Hematopoietic multipotent progenitor cell treated with erythropoietin and hydrocortisone succinate and interleukin-3 and kit ligand, for 4 days (in vitro differentiated cells): Measurements from ENCODE around the gene LMAN1.

ENCODE experiments used
- DNase-seq: peaks from one replicate; pipeline ENCODE4 v3.0.0-alpha.2; 2015

The LMAN1 gene, protein sequence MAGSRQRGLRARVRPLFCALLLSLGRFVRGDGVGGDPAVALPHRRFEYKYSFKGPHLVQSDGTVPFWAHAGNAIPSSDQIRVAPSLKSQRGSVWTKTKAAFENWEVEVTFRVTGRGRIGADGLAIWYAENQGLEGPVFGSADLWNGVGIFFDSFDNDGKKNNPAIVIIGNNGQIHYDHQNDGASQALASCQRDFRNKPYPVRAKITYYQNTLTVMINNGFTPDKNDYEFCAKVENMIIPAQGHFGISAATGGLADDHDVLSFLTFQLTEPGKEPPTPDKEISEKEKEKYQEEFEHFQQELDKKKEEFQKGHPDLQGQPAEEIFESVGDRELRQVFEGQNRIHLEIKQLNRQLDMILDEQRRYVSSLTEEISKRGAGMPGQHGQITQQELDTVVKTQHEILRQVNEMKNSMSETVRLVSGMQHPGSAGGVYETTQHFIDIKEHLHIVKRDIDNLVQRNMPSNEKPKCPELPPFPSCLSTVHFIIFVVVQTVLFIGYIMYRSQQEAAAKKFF

DNA sequence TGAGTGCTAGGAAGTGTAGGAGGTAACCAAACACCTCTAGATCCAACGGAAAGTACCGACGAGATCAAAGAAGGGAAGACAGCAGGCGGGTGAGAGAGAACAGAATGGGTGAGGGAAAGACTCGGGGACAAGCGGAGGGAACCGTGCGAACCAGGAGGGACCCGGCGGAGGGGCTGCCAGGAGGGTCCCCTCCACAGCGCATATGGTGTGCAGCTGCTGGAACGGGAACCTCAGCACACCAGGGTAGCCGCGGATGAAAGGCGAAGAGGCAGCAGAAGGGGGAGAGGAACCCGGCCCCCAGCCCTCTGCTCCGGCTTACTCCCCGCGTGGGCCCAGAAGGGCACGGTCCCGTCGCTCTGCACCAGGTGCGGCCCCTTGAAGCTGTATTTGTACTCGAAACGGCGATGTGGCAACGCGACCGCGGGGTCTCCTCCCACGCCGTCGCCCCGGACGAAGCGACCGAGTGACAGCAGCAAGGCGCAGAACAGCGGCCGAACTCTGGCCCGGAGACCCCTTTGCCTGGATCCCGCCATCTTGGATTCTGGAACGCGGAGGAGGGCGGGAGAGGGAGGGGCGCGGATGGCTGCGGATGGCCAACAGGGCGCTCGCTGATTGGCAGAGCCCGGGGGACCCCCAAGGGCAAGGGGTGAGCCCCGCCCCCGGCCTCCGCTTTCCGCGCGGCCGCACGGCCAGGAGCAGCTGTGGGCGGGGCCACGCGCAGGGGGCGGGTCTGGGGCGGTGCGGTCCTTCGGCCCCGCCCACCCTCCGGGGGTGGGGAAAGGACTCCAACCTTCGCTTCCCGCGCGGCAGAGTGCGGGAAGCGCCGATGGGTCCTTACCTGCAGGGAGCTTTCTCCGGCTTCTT is at the start of gene LMAN1:
Gene LMAN1, minus strand, starts transcription at position 554 of the 864 bp plus-strand sequence. Its CDS starts 21 bp downstream, at position 533.
- DNase-seq, result peak; percentile 97

DNA sequence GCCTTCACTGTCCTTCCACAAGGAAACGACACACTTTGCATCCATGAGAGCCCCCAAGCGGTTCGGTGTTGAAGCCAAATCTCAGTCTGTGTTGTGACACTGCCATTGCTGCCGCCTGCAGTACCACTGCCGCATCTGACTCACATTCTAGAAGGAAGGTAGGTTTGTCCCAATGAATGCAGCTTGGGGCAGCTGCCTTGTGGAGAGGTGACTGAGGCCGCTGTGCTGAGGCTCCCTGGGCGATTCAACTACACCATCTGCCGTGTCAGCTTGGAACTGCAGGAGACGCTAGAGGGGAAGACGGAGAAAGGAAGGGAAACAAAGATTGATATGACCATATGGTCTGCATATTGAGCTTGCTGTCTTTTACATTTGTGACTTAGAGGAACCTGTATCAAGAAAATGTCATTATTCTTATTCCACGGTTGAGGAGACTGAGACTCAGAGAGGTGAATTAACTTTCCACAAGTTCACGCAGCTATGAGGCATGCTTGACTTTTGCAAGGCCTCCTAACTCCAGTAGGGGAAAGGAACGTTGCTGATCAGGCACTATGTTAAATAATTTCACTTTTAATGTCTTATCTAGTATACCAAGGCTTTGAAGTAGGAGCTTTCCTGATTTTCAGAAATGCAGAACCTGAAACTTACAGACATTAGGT is 43.5 kb upstream of the LMAN1 start:
- peak; percentile 89 for DNase-seq

DNA sequence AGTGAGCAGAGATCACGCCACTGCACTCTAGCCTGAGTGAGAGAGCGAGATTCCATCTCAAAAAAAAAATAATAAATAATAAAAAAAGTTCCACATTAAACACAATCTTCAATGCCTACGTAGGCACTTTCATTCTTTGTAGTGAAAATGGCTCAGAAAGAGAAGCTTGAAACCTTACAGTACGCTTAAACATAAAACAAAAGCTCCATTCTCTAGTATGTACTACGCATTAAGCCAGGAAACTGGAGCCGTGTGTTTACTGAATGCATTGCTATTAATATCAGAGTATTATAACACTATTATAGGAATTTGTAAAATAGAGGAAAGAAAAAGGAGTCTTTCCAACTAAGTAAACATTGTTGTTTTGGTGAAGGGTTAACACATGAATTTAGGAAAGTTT is 41.3 kb upstream of the LMAN1 start:
- no peak for DNase-seq

DNA sequence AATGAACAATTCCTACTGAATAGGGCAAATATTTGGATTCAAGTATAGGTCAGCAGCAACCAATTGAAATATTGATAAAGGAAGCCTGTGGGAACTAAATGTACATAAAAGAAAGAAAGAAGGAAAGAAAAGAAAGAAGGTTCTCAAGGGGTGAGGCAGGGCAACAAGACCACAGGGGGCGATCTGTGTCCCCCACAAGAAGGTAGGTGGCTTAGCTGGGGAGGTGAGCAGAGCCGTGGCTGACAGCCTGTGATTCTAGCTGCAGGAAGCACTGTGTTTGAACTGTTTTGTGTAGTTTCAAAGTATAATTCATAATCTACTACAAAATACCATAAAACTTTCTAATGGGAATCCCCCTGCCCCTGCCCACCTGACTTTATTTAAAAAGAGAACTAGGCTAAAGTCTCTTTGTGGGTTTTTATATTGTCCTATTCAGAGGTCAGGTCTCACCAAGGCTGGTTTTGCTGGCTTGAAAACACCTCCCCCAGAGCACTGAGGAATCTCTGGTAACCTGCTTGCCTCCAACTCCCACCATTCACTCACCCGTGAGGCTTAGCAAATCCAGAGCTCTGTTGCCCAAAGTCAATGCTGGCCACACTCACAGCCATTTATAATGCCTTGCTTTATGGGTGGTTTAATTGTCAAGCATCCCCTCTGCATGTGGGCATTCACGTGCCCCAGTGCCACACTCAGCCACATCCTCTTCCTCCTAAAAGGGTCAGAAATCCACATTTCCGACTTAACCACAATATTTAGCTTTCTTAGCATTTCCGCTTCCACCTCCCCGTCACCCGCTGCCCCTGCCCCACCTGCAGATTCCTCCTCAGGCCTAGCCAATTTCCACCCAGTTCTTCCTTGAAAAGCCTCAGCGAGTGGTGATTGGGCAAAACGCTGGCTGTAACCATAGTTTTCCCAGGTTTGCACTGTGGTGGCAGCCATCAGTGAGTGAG is 36.4 kb upstream of the LMAN1 start:
- DNase-seq, result peak; percentile 10

DNA sequence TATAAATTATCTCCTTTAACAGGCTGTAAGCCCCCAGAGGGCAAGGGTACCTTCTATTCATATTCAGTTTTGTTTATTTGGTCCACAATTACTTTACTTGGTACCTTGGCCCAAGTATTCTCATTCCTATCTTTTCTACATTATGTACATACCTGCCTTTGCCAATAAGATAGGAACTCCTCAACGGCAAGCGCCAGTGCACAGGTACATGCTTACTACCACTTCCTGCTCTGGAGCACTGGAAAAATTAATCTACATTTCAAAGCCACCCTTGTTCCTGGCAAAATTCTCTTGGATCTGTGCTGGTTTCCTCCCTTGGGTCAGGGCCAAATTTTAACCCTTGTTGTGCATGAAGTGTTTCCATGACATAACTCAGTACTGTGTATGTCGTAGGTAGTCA is 34.3 kb upstream of the LMAN1 start:
- DNase-seq, result no peak

DNA sequence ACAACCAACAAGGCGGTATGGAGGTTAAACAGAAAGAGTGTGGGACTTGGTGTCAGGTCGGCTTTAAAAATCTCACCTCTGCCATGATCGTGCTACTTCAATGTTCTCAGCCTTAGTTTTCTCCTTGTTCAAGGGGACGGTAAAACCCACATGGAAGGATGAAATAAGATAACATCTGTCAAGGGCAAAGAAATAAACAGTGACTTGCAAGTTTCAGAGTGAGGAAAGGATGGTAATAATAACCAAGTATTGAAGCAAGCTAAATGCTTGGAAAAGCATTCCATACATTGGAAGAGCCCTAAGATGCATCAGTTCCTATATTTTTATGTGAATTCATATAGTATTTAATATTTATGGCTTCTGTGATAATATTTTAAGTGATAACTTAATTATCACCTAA is 29.8 kb upstream of the LMAN1 start:
- DNase-seq, result no peak

DNA sequence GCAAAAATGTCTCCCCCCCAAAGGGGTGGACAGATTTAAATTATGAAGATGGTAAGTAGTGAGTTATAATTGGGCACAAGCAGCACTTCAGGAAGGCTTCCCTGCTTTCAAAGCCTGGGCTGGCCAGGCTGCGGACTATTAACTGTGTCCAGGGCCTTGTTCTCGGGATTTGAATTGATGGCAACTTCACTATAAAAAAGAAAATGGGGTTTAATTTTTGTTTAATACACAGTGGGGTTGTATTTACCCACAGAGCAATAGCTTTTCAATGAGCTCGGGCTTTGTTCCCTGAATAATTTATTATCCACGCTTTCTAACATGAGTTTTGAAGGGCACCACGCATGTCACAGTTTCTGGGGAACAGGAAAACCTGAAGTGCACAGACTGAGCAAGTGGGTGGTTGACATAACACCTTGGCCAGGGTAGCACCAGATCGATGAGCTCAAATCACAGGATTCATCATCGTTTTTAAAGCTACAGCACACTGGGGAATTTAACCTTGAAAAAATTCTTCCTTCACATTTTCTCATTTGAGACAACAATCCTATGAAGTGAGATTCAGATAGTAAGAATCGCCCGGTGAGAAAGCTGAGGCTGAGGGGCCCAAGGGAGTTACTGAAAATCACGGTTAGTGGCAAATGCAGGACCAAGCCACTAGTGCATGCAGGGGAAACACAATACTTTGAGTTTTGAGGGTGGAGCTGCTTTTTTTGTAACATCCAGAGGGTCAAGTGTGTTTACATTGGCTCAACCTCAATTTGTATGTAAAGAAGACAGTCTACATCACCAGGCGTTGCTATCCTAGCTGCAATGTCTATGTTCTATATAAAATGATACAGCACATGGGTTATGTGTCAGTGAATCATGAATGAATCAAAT is 28.9 kb upstream of the LMAN1 start:
- DNase-seq, result no peak

DNA sequence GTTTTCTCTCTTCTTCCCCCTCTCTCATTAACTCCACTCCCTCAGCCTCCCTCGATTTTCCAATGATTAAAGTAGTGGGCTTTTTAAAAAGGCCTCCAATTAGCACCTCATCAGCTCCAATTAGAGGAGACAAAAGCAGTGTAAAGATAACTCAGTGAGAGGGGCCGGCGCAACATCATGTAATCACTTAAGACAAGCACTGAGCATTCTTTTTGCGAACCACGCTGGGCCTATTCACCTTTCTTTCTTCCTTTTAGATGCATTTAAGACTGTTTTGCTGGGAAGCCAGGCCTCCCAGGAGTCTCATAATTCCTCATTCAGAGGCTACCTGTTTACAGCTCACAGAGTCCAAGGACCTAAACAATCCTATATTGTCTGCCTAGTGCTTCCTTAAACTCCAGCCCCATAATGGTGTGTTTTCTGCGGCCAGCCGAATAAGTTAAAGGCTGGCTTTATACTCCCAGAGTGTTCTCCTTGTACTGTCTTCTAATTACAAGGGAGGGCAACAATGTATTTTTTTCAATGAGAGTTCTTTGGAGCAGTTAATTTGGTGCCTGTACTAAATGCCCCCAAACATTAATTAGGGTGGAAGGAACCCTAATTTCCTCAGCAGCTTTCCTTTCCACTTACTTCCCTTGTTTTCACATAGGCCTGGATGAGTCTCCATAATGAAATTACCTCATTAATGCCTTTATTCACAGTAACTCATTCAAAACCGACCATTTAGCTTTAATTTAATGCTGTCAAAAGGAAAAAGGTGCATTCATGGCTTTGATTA is 28.0 kb upstream of the LMAN1 start:
- DNase-seq, result no peak

DNA sequence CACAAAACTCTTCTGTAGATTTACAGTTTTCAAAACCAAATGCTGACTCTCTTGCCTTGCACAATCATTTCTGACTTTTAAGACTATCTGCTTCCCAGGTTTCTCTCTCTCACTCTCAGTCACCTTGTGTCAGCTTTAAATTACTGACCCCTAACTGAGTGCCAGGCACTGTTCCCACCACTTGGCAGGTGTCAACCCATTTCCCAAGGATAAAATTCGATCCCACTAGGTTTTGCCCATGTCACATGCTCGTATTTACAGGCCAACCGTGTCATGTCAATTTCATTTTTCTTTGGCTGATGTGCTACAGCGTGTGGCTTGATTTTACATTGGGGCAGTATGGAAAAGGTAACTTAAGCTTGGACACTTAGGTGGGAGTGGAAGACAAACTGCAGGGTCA is 26.1 kb upstream of the LMAN1 start:
- DNase-seq, result no peak

DNA sequence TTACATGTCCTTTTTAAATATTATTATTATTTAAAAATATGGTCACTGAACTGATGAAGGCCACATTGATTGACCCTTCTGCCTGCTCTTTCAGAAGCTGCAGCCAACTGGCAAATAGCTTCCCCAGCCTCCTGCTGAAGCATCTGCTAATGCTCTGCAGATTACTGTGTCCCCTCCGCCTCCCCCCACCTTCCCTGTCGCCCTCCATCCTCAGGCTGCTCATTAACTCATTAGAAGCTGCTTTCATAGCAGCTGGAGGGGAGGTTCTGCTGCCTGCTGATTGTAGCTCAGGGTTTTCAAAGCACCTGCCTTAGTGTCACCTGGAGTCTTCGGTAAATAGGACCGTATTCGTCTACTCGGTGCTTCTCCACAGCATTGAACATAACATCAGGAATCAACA is 24.8 kb upstream of the LMAN1 start:
- DNase-seq, result no peak

DNA sequence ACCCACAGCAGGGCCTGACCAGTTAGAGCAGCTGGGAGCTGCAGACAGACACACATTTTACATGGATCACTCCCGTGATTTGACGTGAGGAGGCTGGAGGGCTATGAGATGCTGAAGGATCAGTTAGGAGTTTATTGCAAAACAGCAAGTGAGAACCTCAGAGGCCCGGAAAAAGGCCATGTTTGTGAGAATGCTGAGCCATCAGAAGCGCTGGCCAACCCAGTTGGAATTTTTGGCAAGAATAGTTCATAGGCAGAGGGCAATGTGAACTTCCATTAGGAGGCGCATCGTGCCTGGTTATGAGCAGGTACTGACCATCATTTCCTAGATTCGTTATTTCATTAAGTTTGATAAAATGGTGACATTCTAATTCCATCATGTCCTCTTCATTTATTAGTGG is 23.3 kb upstream of the LMAN1 start:
- DNase-seq, result no peak

DNA sequence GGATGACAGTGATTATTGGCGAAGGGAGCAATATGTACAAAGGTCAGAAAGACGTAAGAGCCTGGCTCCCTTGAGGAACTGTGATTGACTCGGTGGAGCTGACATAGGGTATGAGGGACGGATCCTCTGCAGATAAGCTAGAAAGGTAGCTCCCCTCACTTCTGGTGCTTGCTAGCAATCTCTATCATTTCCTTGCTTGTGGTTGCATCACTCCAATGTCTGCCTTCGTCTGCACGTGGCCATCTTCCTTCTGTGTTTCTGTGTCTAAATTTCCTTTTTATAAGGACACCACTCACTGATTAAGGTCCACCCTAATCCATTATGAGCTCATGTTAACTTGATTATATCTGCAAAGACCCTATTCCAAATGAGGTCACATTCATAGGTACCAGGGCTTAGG is 22.9 kb upstream of the LMAN1 start:
- DNase-seq, result no peak

DNA sequence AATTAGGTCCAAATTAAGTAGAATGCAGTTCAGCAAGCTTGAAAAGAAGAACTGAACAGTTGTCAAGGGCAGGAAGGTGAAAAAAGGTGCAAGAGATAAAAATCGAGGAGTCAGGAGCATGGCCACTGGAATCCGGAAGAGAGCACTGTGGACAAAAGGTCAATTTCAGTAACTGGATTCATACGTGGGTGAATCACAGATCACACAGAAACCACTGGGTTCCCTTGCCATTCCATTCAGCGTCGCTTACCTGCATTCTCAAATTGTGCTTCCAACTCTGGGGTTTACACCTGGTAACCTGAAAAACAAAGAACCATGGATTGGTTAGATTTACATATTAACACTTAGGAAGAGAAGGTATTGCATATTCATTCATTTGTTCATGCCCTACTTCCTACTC is 21.6 kb upstream of the LMAN1 start:
- DNase-seq, result no peak

DNA sequence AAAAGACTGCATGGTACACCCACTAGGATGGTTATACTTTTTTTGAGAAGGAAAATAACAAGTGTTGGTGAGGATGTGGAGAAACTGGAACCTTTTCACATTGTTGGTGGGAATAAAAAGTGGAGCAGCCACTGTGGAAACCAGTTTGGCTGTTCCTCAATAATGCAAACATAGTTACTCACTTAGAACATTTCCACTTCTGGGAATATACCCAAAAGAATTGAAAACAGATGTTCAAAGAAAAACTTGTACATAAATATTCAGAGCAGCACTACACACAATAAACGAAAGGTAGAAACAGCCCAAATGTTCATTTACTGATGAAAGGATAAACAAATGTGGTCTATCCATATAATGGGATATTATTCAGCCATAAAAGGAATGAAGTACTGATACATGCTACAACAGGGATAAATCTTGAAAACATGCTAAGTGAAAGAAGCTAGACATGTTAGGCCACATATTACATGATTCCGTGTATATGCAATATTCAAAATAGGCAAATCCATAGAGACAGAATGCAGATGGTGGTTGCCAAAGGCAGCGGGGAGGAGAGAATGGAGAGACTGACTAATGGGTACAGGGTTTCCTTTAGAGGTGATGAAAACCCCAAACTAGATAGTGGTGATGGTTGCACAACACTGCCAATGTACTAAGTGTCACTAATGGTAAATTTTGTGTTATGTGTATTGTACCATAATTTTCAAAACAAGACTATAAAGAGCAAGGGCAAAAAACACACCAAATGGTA is 20.9 kb upstream of the LMAN1 start:
- DNase-seq, result no peak

DNA sequence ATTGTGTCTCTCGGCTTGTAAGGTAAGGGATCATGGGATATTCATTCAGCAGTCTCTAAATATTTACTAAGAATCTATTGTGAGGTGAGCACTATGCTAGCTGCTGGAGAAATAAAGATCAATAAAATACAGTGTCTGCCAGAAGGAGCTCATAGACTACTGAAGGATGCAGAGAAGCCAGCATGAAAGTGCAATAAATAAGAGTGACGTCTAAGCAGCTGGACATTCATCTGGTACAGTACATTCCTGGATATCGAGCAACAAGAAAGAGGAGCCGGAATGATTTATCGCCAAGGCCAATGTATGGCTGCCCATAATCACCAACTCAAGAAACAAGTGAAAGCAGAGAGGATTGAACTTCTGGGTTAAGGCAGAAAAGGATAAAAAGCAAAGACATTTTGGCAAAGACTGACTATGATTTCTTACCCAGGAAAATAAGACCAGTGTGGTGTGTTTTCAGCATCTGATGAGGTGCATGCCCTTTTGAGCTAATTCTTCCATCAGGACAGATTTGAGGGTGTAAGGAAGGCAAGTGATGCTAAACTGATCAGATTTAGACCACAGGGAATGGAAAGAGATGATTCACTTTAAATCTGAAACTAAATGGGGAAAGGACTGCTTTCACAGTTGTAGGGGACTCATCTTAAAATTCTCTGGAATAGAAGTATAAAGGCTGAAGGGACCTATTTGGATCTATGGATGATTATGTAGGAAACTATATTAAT is 18.7 kb upstream of the LMAN1 start:
- no peak for DNase-seq

DNA sequence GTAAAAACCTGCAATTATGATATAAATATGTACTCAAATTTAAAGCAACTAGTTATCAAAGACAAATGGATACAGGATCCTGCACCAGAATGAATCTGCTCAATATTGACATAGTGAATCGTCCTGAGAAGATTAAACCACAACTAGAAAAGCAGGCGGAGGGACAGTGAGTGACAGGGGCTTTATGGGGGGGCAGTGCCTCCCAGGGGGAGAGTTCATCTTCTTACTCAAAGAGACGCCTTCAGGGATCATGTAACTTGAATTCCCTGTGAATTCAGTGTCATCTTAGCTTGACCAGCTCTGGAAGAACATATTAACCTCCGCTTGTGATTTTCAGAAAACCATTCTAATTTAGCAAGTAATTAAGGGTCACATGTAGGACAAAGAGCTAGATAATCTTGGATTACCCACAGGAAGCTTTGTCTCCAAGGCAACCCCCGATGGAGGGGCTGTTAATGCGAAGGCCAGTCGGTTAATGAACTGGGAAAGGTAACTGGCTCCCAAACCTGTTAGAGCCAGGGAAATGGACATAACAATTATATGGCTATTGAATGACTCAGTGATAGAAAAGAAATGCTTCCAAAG is 17.4 kb upstream of the LMAN1 start:
- DNase-seq, result no peak

DNA sequence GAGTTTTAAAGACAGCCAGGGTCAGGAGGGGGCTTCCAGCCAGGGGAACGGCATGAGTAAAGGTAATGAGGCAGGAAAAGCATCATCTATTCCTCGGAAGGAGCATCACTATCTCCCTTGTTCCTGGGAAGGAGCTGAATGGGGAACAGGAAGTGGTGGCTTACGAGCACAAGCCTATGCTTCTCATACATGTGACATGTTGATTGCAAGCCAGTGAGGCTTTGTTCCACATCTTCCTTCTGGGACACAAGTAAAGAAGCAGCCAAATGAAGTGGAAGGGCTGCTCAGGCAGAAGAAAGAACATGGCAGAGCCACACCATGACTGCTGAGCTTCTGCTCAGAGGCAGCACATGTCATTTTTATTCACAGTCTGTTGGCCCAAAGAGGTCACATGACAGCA is 15.1 kb upstream of the LMAN1 start:
- no peak for DNase-seq

DNA sequence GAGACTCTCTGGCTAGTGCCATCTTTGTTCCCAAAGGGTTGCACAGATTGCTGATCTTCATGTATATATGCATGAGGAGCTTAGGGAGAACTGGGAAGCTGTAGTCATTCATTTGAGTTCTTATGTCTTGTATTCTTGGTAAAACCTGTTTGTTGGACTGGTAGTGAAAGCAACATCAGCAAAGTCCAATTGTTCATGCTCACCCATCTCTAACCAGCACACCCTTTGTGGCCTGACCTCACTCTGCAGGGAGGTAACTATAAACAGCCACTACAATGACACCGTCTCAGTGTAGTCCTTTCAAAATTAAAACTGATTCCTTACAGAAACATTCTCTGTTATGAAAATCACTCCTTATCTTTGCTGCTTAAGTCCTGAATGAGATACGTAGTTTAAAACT is 13.9 kb upstream of the LMAN1 start:
- no peak for DNase-seq

DNA sequence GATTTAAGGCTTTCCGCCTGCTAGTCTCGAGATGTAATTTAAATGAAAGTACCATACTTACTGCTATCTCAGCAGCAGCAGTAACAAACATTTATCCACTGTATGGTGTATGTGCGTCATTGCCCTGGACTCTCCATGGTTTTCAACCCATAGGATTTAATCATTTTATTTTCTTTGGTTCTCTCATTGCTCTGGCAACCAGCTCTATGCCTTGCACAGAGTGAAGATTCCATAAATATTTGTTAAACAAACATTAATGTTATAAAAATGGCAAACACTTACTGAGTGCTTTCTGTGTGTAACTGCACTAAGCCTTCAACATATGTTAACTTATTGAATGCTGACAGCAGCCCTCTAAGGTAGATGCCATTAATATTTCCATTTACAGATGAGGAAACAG is 1.3 kb upstream of the LMAN1 start:
- no peak for DNase-seq
